HT1080 (cell line): Measurements from ENCODE around the gene ZNRF1. TPM values are rescaled to one million over a fixed set of nuclear protein-coding genes. Genes with fewer than 3 reads are reported as not detected.

Experiments
- DNase-seq: peaks from one replicate; pipeline ENCODE4 v3.0.0-alpha.2; 2015; ENCODE audit warnings: low read depth
- total RNA-seq: library from RNA; depleted of rRNA; stranded (reverse); fragments of >200 nt; shearing (Covaris generic); gene quantifications from 2 replicates; pipeline ENCODE4 v1.2.3, GENCODE V29; 2014

Gene ZNRF1
- total RNA-seq, 1 experiment from 2014 or later: 29.5 TPM

GRCh38 chr16:75096656-75097055, 97.8 kb downstream of the ZNRF1 start:
- DNase-seq: no peak

DNA sequence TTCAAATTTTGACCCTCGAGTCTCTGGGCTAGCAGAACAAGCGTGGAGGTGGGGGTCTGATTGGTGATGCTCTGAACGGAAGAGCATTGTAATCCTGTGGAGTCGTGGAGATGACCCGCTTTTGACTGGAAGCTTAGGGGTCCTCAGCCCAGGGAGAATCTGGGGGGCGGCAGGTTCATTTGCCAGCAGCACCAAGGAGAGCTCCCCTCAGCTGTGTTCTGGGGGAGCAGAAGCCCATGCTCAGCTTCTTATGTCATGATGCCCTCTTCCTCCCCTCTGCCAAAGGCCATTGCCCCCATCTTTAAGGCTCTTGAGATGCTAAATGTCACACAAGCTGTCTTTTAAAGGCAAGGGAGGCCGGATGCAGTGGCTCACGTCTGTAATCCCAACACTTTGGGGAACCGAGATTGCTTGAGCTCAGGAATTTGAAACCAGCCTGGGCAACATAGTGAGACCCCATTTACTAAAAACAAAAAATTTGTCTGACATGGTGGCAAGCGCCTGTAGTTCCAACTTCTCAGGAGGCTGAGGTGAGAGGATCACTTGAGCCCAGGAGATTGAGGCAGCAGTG, 98.5 kb downstream of the ZNRF1 start:
- DNase-seq: no peak

DNA sequence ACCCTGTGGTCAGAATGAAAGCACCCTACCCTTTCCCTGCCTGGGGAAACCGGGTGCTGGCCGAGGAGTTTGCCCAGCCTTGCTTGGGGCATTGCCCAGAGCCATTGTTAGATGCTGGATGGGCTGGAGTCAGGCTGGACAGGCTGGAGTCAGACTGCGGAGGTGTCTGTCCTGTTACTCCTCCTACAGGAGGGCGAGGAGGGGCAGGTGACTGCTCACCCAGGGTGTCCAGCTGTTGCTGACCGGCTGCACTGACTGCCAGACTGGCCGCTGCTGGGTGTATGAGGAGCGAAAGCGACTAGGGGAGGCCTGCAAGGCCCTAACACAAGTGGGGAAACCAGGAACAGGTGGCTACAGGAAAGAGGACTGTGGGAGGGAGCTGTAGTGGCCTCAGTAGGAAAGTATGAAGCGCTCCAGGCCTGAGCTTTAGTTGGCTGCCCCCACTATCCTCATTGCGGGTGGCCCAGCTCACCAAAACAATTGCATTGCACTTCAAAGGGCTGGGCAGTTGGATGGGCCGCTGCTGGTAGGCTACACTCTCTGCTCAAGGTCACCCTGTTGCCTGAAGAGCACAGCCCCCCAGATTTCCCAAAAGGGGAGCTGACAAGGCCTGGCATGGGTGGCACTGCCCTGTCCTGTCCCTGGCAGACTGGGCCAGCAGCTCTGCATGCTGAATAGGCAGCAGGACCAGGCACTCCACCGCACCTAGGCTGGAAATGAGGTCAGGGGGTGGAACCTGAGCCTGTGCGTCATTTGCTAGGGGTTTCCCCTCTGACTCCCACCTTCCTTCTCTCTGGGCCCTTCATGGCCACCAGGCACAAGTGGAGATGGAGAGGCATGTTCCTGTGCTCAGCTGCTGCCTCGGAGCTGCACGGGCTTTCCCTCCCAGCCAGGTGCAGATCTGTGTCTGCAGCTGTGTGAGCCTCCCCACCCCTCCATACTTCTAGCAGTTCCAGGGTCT, 99.4 kb downstream of the ZNRF1 start:
- no peak for DNase-seq

DNA sequence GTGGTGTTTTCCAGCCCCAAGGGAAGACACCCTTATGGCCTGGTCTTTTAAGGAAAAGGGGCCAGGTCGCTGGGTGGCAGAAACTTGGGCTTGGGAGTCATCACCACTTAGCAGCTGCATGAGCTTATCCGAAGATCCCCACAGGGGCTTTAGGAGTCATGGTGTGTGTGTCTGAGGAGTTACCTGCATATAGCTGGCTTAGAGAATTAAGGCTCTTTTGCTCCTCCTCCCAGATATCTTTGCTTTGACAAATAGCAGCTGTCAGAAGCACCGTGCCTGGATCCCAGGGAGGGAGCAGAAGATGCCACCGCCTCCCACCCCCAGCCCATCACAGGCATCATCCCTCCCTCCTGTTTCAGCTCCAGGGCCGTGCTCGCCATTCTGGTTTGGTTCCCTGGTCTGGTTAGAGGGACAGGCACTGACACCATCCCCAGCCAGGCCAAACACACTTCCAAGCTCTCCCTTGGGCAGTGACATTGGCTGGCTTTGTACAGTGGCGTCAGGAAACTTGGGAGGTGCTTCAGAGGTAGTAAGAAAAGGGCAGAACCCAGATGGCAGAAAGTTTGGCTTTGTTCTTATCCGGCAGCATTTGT, 100.3 kb downstream of the ZNRF1 start:
- DNase-seq: no peak

GRCh38 chr16:75099738-75100602, 101.1 kb downstream of the ZNRF1 start:
- DNase-seq: peak; percentile 71

DNA sequence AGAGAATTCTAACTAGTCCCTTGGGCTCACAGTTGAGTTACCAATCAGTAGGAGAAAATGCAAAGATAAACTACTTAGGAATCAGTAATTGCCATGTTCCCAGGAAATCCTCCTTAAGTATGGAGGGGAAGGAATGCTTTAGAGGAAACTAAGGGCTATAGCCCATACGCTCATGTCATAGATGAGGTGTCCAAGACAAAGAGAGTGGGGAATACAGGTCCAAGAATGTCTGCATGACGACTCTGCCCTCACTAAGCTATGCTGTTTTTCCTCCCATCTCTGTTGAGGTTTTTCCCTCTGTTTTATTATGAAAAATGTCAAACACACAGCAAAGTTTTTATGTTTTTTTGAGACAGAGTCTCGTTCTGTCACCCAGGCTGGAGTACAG, 101.8 kb downstream of the ZNRF1 start:
- DNase-seq: no peak

DNA sequence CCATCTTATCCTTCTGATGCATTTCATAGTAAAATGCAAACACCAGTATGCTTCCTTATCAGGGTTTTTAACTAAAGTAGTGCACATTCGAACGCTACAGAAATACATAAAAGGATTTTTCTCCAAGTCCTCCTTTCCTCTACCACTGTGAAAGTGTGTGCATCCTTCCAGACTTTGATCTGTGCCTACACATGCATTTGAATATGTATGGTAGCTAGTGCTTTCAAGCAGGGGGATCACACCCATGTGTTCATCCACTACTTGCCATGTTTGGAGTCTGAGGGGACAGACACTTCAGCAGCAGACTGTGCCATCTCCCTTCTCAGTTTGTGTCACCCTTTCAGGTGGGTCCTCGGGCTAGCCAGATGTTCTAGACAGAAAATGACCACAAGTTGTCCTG, 102.8 kb downstream of the ZNRF1 start:
- DNase-seq: no peak

DNA sequence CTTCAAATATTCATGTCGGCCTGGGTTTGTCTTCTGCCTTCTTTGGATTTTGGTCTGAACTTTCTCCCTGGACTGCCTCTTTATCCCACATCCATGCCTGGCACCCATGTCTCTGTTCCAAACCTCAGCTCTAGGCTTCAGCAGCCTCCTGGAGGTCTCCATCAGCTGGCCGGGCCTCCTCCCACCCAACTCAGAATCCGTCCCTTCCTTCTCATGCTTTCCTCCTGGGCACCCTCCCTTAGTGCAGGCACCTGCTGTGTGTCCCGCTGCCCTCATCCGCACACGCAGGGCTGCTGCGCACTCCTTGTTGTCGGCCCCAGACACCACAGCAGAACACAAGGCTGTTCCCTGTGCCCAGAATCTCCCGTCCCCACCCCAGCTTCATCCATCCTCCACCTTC, 103.8 kb downstream of the ZNRF1 start:
- DNase-seq: no peak

DNA sequence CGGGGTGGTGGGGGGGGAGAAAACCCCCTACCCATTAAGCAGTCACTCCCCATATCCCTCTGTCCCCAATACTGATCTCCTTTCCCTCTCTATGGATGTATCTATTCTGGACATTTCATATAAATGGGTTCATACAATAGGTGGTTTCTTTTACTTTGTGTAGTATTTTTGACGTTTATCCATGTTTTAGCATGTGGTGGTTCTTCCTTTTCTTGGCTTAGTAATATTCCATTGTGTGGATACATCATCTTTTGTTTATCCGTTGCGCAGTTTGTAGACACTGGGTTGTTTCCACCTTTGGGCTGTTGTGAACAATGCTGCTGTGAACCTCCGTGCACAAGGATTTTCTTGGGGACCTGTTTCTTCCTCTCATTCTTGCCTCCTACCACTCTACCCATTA, 105.2 kb downstream of the ZNRF1 start:
- DNase-seq: no peak

DNA sequence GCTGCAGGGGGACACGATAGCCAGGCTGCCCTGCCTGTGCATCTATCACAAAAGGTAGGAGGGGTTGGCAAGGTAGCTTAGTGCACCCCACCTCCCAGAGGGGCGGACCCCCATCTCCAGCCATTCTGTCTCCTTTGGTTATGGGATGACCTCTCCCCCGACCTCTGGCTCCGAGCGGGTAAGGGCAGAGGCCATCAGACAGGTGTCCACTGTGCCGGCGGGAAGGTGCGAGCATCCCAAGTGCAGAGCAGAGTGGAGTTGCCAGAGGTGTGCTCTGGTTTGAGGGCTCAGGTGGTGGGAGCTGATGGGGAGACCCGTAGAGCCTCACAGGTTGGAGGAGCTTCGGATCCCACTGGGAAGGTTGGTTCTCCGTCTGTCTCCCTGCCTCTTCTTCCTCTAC, 106.0 kb downstream of the ZNRF1 start:
- DNase-seq: no peak

DNA sequence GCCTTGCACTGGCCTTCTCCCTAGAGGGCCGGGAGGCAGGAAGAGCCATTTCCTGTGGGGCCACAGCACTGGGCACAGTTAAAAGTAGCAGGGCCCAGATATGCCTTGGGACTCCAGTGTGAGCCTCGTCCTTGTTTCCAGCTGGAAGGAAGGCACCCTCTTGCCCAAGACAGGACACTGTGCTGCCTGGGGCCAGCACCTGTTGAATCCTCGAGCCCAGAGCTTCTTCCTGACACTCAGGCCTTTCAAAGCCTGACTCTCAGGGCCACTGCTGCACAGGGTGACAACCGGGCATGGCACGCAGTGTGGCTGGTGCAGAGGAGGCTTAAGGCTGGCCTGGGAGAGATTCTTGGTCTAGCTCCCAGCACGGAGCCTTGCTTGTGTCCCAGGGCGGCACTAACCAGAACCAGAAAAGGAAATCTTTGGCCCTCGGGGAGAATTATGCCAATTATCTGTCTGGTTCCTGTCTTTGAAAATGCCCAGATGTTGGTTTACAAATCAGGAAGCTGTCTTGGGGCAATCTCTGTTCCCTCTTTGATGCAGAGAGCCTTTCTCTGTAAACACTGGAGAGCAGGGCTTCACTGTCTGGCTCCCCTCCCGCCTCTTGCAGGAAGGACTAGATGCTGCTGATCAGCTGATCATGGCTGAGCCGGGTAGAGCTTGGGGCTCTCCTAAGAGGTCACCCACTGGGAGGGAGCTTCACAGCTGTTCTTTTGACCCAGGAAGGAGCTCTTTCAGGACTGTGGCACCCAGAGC, 106.7 kb downstream of the ZNRF1 start:
- DNase-seq: no peak

- no peak for DNase-seq
Observed at GRCh38 chr16:75106351-75107274, 107.8 kb downstream of the ZNRF1 start.

DNA sequence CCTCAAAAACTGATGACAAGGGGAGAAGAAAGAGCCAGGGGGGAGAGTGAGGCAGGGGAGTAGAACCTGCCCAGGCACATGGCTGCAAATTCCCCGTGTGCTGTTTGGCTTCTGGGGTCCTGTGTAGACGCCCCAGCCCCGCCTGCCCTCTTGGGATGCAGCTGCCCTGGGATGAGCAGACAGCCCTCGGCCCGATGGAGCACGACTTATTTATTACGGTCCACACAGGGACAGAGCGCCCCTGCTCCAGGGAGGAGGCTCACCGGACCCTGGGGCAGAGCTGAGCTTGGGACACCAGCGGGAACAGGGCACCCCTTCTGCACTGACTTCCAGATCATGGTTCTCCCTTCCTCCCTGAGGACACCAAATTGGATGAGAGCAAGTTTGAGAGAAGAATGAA, 108.7 kb downstream of the ZNRF1 start:
- DNase-seq: no peak

GRCh38 chr16:75108792-75109731, 110.2 kb downstream of the ZNRF1 start:
- DNase-seq: peak; percentile 98

- no peak for DNase-seq
Observed at GRCh38 chr16:75109732-75110243, 111.0 kb downstream of the ZNRF1 start.

DNA sequence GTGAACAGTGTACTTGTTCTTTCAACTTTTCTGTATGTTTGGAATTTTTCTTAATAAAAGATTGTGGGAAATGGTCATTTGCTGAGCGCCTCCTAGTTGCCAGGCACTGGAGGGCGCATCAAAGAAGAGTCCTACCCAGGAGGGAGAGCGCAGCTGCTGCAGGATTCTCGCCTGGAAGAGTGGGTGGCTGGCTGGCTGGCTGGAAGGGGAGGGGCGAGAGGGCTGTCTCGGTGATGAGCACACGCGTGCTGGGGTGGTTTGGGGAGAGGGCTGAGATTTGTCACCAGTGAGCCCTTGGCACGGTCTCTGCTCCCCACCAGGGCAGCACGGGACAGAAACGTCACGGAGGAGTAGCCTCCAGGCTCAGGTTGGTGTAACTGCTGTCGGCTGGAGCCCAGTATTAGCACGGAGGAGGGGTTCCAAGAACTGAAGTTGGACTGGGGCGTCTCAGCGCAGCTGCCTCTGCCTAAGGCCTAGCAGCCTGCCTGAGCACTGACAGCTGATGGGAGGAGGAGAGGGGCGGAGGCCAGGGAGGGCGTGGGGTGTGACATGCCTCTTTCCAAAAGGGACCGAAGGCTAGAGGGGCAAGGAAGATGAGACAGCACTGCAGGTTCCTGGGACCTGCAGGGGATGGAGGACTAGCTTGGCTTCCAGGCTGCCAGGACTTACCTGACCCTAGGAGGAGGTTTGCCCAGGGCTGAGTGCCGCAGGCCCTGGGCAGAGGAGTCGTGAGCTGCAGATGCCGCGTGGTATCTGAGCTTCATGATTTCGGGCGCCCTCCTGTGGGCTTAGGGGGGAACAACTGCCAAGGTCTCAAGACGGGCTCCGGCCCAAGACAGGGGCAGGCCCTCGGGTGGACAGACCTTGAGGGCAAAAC, 112.1 kb downstream of the ZNRF1 start:
- DNase-seq: peak; percentile 77

DNA sequence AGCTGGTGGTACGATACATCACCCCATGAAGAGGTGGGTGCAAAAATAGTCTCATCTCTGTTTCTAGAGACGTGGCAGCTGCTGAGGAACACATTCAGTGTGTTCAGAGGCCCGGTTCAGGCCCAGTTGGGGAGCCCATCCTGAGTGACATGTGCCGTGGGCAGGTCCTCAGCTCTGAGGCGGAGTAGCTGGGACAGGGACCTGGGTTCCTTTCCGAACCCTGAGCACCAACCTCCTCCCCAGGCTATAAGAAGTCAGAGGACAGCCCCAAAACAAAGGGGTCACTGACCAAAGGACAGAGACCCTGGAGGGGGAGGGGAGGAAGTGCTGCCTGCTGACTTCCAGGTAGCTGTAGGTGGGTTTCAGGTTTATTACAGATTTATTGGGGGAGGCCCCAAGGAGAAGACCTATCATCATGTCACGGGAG, 112.7 kb downstream of the ZNRF1 start:
- DNase-seq: no peak
